Measurements from ENCODE around the gene CNOT11. TPM values are rescaled to one million over a fixed set of nuclear protein-coding genes. Genes with fewer than 3 reads are reported as not detected.

CNOT11 gene
- total RNA-seq, 2 donors from 2014 or later, result 27.8 to 34.2 TPM

- Histone ChIP-seq H3K4me1 (ENCODE audit: control insufficient read depth in 1 of 2, low read depth in 2 of 2) (peaks cover 14 to 38% of the 10 kb centered on the region in 2 donors), H3K4me3 (no peak overlapping the region), H3K9me3 (no peaks in the 10 kb centered on the region), H3K36me3 (peaks cover 11% of the 10 kb centered on the region), H3K27ac (no peak overlapping the region), H3K27me3 (replicated peaks; ENCODE audit: insufficient read depth) (no peaks in the 10 kb centered on the region)
- DNase-seq (ENCODE audit: low spot score) (no peak), ATAC-seq (ENCODE audit: insufficient number of reproducible peaks, low FRiP score, low read depth) (no peak)
- no peak for TF ChIP-seq CTCF (IDR thresholded peaks at IDR 0.05)
Observed at GRCh38 chr2:101295895-101296294, 43.2 kb downstream of the CNOT11 start.

GRCh38 chr2:101296371-101296770, 43.7 kb downstream of the CNOT11 start:
- no peak for TF ChIP-seq CTCF (IDR thresholded peaks at IDR 0.05)
- ATAC-seq (ENCODE audit: insufficient number of reproducible peaks, low FRiP score, low read depth) (no peak), DNase-seq (ENCODE audit: low spot score) (no peak)
- no peaks in the 10 kb centered on the region for H3K27me3 ChIP-seq (replicated peaks; ENCODE audit: insufficient read depth)
- no peak overlapping the region for H3K27ac ChIP-seq
- no peaks in the 10 kb centered on the region for H3K9me3 ChIP-seq
- peaks cover 11% of the 10 kb centered on the region for H3K36me3 ChIP-seq
- H3K4me1 ChIP-seq (ENCODE audit: control insufficient read depth in 1 of 2, low read depth in 2 of 2), result peaks cover 19 to 38% of the 10 kb centered on the region in 2 donors
- H3K4me3 ChIP-seq, result no peak overlapping the region

GRCh38 chr2:101297383-101297782, 44.7 kb downstream of the CNOT11 start:
- DNase-seq (ENCODE audit: low spot score) (no peak), ATAC-seq (ENCODE audit: insufficient number of reproducible peaks, low FRiP score, low read depth) (no peak)
- TF ChIP-seq CTCF (IDR thresholded peaks at IDR 0.05), result no peak
- Histone ChIP-seq H3K4me3 (no peak overlapping the region), H3K27me3 (replicated peaks; ENCODE audit: insufficient read depth) (no peaks in the 10 kb centered on the region), H3K36me3 (peaks cover 10% of the 10 kb centered on the region), H3K4me1 (ENCODE audit: control insufficient read depth in 1 of 2, low read depth in 2 of 2) (peaks cover 25 to 43% of the 10 kb centered on the region in 2 donors), H3K27ac (no peak overlapping the region), H3K9me3 (no peaks in the 10 kb centered on the region)

GRCh38 chr2:101299604-101300003, 46.9 kb downstream of the CNOT11 start:
- Histone ChIP-seq H3K27ac (no peak overlapping the region), H3K27me3 (replicated peaks; ENCODE audit: insufficient read depth) (no peaks in the 10 kb centered on the region), H3K4me3 (no peak overlapping the region), H3K4me1 (ENCODE audit: control insufficient read depth in 1 of 2, low read depth in 2 of 2) (peaks cover 40 to 54% of the 10 kb centered on the region in 2 donors), H3K9me3 (no peaks in the 10 kb centered on the region), H3K36me3 (peaks cover under 1% of the 10 kb centered on the region)
- DNase-seq (ENCODE audit: low spot score) (no peak), ATAC-seq (ENCODE audit: insufficient number of reproducible peaks, low FRiP score, low read depth) (no peak)
- no peak for TF ChIP-seq CTCF (IDR thresholded peaks at IDR 0.05)

GRCh38 chr2:101300164-101300563, 47.5 kb downstream of the CNOT11 start:
- no peaks in the 10 kb centered on the region for H3K9me3 ChIP-seq
- H3K27ac ChIP-seq, result no peak overlapping the region
- H3K27me3 ChIP-seq (replicated peaks; ENCODE audit: insufficient read depth), result no peaks in the 10 kb centered on the region
- ATAC-seq (ENCODE audit: insufficient number of reproducible peaks, low FRiP score, low read depth), result no peak
- H3K4me3 ChIP-seq, result no peak overlapping the region
- peaks cover 43 to 60% of the 10 kb centered on the region in 2 donors for H3K4me1 ChIP-seq (ENCODE audit: control insufficient read depth in 1 of 2, low read depth in 2 of 2)
- DNase-seq (ENCODE audit: low spot score), result no peak
- no peak for TF ChIP-seq CTCF (IDR thresholded peaks at IDR 0.05)
- no peaks in the 10 kb centered on the region for H3K36me3 ChIP-seq
